NCI-H774 (cell line): ENCODE data around the gene FOXN3.
"Not testable (repeated sequence)": the region's sequence is repeated elsewhere in the genome, so short reads cannot be mapped to it uniquely, and the experiment has no call there.

Experiments used
- DNase-seq: peaks from one replicate; lab custom pipeline; 2025; lab: John Stamatoyannopoulos, UW

The FOXN3 gene

GRCh38 chr14:89303456-89304435 lies 113.3 kb downstream of the FOXN3 start:
- peak; percentile 93 for DNase-seq

DNA sequence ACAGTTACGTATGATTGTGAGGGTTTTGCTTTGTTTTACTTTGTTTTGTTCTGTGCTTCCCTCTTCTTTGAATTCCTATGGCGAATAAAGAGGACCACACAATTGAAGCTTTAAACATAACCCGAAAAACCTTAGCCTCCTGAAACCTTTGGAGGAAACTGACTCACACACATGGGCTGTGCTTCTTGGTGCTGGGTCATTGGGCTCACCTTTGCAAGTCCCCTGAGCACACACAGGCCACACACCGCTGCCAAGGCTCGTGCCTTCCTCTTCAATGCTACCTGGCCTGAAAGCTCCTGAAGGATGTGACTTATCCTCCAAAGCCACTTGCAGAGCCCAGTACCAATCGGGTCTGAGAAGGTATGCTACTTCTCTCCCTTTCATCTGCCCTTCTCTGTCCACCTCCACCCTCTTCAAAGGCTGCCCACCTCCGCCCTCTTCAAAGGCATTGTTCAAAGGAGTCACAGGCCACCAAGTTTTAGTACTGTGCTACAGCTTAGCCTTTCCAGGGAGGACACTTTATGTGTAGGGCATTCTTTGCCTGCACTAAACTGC lies 114.6 kb downstream of the FOXN3 start:
- DNase-seq = no peak

GRCh38 chr14:89299587-89299986 lies 117.4 kb downstream of the FOXN3 start:
- no peak for DNase-seq

- no peak for DNase-seq
Observed at GRCh38 chr14:89298056-89298834, 118.8 kb downstream of the FOXN3 start.

GRCh38 chr14:89296281-89296745 lies 120.7 kb downstream of the FOXN3 start:
- no peak for DNase-seq

GRCh38 chr14:89294872-89295271 lies 122.2 kb downstream of the FOXN3 start:
- DNase-seq = no peak

DNA sequence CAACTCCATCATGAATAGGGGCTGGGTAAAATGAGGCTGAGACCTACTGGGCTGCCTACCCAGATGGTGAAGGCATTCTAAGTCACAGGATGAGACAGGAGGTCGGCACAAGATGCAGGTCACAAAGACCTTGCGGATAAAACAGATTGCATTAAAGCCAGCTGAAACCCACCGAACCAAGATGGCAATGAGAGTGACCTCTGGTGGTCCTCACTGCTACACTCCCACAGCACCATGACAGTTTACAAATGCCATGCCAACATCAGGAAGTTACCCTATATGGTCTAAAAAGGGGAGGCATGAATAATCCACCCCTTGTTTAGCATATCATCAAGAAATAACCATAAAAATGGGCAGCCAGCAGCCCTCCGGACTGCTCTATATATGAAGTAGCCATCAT lies 122.6 kb downstream of the FOXN3 start:
- DNase-seq = not testable (repeated sequence)

GRCh38 chr14:89294060-89294459 lies 123.0 kb downstream of the FOXN3 start:
- DNase-seq = no peak

- DNase-seq = no peak
Observed at GRCh38 chr14:89293314-89293916, 123.6 kb downstream of the FOXN3 start.

DNA sequence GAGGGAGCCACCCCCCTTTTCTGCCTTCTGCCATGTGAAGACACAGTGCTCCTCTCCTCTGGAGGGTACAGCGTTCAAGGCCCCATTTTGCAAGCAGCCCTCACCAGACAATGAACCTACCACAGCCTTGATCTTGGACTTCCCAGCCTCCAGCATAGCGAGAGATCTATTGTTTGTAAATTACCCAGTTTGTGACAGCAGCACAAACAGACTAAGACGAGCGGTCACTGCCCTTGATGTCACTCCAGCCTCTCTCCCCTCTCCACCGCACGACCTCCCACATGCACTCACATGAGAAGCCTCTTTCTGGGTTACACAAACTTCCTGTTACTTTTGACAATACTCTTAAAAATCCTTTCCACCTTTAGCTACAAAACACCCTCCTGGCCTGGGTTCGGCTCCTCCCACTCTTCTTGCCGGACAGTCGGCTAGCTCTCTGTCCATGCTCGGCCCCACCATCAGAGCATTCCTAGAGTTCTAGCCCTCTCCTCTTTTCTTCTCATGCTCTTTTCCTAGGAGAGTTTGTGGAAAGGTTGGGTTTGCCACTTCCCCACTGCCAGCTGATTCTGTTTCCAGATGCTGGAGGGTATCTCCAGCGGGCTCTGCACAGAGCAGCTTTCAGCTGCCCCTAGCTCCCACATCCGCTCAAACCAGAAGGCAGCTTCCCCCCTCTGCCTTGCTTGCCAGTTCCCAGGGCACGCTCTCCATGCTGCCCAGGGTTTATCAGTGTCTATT lies 124.3 kb downstream of the FOXN3 start:
- no peak for DNase-seq

- no peak for DNase-seq
Observed at GRCh38 chr14:89291351-89291940, 125.6 kb downstream of the FOXN3 start.

DNA sequence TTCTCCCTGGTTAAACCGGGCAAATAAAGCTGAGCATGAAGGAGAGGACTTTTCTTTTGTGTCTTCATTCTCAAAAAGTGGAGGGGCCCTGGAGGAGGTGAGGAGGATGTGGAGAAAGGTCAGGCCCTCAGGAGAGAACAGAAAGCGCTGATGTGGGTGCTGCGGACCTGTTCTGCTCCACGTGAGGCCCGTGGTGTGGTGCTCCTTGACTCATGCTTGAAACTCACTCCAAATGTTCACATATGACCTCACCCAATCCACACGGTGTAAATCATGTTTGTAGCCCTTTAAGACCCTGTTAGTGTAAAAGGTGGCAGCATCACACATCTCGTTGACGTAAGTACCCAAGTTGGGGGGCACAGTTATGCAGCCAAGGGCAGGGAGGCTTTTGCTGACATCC lies 126.2 kb downstream of the FOXN3 start:
- DNase-seq = no peak

GRCh38 chr14:89289477-89289876 lies 127.6 kb downstream of the FOXN3 start:
- no peak for DNase-seq

DNA sequence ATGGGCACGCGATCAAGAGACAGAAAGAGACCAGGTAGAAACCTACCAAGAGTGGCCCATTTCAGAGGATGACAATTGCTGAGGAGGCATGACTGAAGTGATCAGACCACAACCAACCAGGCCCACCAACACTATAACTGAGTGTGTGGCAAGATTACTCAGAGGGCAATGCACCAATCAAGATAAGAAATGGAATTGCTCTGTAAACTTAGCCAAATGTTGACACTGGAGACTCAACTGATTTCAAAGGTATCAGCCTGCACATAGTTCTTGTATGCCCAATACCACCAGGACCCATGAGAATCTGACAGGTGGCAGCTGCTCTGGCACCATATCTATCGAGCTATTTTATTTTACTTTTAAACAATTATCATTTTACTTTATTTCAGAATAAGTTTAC lies 128.9 kb downstream of the FOXN3 start:
- no peak for DNase-seq

- DNase-seq = no peak
Observed at GRCh38 chr14:89284333-89285058, 132.5 kb downstream of the FOXN3 start.

- no peak for DNase-seq
Observed at GRCh38 chr14:89283327-89284060, 133.5 kb downstream of the FOXN3 start.

- no peak for DNase-seq
Observed at GRCh38 chr14:89282191-89282590, 134.8 kb downstream of the FOXN3 start.

GRCh38 chr14:89280600-89280999 lies 136.4 kb downstream of the FOXN3 start:
- DNase-seq = no peak

- DNase-seq = no peak
Observed at GRCh38 chr14:89279649-89280232, 137.3 kb downstream of the FOXN3 start.
